ENCODE data around the gene SLC35F4.

Gene SLC35F4

DNA sequence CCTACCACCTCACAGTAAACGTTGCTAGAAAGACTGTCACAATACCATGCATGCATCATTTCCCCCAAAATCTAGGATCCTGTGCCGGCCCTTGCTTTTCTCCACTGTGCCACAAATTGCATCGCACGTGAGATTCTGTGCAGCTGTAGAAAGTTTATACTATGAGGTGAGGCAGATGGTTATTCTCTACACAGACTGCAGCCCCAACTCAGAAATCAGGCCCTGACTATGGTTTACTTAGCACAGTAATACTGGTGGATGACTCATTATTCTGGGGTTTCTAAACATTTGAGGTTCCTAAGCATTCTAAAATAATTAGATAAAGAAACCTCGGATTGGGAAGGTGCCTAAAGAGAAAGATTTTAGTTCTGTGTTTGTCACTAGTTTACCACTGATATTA is 208.4 kb downstream of the SLC35F4 start:
- no peak overlapping the region for H3K4me3 ChIP-seq
- no peak overlapping the region for H3K27ac ChIP-seq

DNA sequence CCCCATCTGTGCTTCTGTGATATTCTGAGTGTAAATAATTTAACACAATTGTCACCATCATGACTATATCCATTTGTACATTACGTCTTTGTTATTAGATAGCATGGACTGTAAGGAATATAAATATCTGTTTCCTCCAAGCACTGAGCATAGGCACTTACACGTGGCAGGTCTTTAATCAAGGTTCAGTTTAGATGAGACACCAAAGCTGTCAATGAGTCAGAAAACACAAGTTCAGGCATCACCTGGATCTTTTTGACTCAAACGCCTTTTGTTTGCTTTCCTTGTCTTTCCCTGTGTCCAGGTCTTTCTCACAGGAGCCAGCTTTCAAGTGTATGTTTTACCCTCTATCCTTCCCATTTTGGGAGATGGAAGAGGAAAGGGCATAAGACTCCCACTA is 209.0 kb downstream of the SLC35F4 start:
- Histone ChIP-seq H3K4me3 (no peak overlapping the region), H3K27ac (no peak overlapping the region)

DNA sequence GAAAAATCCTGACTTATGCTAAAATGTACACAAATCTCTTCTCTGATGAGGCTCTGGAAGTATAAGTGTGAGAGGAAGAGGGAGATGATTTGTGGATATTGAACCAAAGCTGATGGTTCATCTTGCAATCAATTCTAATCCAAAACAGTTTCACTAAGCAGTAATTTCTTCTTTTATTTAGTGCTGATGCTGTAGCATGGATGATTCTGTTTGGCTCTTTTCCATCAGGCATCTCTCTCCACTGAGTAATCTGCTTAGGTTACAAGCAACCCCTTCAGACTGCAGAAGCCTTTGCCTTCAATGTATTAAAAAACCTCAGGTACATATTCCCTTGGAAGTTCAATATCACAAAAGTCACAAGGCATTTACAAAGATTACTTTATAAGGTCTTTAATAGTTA is 213.1 kb downstream of the SLC35F4 start:
- no peak overlapping the region for H3K27ac ChIP-seq
- no peak overlapping the region for H3K4me3 ChIP-seq

DNA sequence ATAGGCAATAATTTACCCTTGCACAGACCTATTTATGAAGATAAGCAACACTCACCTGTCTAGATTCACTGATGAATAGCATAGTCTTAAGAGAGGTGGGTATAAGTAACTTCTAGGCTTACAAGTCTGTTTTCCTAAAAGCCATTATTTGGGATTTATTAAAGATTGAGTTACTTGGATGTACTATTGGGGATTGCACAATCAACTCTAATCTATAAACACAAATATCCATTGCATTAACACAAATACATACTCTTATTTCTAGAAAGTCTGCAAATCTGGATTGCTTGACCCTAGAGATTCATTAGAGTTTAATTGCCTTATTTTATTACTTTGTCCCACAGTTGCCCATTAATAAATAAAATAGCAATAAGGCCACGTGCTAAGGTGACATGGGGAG is 224.1 kb downstream of the SLC35F4 start:
- H3K27ac ChIP-seq: no peak overlapping the region
- no peak overlapping the region for H3K4me3 ChIP-seq

- Histone ChIP-seq H3K4me3 (no peak overlapping the region), H3K27ac (no peak overlapping the region)
Observed at GRCh38 chr14:57640036-57640435, 225.9 kb downstream of the SLC35F4 start.

GRCh38 chr14:57637901-57638300 is 228.0 kb downstream of the SLC35F4 start:
- no peak overlapping the region for H3K4me3 ChIP-seq
- no peak overlapping the region for H3K27ac ChIP-seq

GRCh38 chr14:57634335-57634734 is 231.6 kb downstream of the SLC35F4 start:
- no peak overlapping the region for H3K4me3 ChIP-seq
- H3K27ac ChIP-seq: no peak overlapping the region

- H3K4me3 ChIP-seq: no peak overlapping the region
- no peak overlapping the region for H3K27ac ChIP-seq
Observed at GRCh38 chr14:57632649-57633048, 233.2 kb downstream of the SLC35F4 start.

GRCh38 chr14:57617510-57617909 is 248.4 kb downstream of the SLC35F4 start:
- H3K4me3 ChIP-seq: no peak overlapping the region
- no peak overlapping the region for H3K27ac ChIP-seq

DNA sequence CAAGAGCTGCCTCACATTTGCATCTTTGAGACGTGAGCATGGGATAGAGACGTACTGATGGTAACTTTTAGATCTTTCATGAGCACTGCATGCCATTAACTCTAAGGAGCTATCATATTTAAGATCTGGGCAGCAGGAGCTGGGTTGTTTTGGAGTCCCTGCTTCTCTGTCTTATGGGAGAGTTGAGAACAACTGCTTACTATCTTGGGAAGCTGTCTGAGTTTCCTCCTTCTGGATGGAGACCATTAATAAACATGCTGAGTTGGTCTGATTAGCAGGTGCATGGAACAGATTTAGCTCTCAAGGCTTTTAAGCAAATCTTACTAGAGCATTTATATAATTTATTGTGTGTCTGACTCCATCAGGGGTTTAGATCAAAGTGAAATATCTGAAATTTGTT is 252.9 kb downstream of the SLC35F4 start:
- Histone ChIP-seq H3K27ac (no peak overlapping the region), H3K4me3 (no peak overlapping the region)

- no peak overlapping the region for H3K4me3 ChIP-seq
- H3K27ac ChIP-seq: no peak overlapping the region
Observed at GRCh38 chr14:57611555-57612075, 254.3 kb downstream of the SLC35F4 start.

DNA sequence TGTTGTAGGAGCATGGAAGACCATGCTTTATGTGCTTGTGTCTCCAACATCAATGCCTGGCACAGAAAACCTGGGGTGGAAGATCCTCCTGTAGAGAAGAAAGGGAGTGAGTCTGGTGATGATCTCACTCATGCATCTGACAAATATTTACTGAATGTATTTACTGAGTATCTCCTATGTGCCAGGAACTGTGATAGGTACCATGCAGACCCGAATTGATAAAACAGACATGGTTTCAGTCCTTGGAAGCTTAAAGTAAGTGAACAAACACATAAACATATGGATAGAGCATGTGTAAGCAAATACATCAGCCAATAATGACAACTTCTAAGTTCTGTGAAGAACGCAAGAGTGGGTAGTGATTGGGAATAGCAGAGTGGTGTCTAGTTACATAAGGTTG is 255.3 kb downstream of the SLC35F4 start:
- no peak overlapping the region for H3K27ac ChIP-seq

DNA sequence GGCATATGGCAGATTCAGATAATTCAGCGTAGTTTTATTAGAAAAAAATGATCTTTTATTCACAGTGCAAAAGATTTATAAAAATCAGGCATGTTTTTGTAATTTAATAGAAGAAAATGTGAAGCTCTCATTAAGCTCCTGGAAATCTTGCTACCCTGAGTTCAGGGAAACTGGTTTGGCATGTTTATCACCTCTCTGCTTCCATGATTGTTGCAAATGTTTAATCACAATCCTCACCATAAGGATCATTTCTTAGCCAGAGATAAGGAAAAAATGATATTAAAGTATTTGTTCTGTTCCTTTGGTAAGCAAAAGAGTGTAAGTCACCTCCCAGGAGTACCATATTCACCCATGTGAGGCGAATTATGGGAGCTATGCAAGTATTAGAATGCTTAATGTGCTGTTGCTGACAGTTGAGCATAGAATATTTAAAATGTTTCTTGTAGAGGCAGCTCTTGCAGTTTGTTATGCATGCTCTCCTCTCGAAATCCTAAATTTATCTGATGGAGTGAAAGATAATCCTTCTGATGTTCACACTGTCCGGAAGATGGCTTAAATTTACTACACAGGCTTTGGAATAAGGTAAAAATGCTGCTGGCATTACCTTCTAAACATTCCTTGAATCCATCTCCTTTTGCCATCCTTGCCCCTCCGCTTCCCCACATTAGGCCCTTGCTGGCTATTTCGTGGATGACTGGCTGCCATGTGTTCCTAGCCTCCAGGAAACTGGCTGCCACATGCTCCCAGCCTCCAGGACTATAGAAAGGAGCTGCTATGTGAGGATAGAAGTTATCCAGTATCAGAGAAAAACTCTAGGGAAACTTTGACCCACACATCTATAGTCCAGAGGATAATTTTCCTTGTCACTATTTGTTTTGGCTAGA is 256.5 kb downstream of the SLC35F4 start:
- H3K4me3 ChIP-seq: no peak overlapping the region
- no peak overlapping the region for H3K27ac ChIP-seq

More for the DNA sequence above, 255.3 kb downstream of the SLC35F4 start:
- H3K4me3 ChIP-seq: no peak overlapping the region

DNA sequence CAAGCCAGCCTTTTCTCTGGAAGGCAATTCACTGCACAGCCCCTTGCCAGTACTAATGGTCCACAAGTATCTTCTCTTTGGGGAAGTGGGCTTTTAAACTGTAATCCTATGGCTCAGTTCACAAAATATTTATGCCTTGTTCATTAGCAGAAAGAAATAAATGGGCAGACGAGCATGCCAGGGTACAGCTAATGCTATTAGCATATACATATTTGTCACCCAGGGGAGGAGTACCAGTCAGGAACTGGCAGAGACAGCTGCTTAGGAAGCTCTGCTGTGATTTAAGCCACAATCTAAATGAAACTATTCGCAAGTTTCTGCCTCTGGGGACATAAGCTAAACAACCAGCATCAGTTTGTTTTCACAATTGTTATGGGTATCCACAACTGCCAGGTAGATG is 258.8 kb downstream of the SLC35F4 start:
- Histone ChIP-seq H3K27ac (no peak overlapping the region), H3K4me3 (no peak overlapping the region)

- Histone ChIP-seq H3K4me3 (no peak overlapping the region), H3K27ac (no peak overlapping the region)
Observed at GRCh38 chr14:57583396-57583795, 282.5 kb downstream of the SLC35F4 start.

GRCh38 chr14:57582746-57583145 is 283.1 kb downstream of the SLC35F4 start:
- Histone ChIP-seq H3K27ac (no peak overlapping the region), H3K4me3 (no peak overlapping the region)

DNA sequence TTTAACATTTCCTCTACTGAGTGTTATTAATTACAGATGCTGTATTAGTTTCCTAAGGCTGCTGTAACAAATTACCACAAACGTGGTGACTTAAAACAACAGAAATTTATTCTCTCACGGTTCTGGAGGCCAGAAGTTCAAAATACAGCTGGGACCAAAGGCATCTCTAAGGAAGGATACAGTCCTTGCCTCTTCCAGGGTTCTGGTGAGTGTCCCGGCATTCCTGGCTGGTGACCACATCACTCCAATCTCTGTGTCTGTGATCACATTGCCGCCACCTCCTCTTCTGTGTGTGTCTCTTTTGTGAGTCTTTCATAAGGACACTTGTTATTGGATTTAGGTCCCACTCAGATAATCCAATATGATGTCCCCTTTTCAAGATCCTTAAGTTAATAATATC is 287.1 kb downstream of the SLC35F4 start:
- no peak overlapping the region for H3K27ac ChIP-seq
- no peak overlapping the region for H3K4me3 ChIP-seq

DNA sequence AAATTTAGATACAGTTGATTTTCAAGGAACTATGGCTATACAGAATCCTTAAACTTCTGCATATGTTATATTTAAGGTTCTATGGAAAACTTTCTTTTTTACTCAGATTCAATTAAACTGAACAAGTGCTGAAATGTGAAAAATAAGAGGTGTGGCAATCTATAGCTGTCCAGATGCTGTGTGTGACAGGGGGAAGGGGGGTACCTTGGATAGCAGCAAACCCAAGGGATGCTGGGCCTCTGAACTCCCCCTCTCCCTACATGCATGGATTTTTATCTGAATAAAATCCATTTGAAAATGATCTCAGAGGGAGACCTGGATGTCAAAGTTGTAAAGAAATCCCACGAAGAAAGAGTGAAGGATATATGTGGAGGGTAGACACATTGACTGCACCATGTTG is 289.4 kb downstream of the SLC35F4 start:
- H3K27ac ChIP-seq: no peak overlapping the region
- no peak overlapping the region for H3K4me3 ChIP-seq

- H3K27ac ChIP-seq: no peak overlapping the region
- H3K4me3 ChIP-seq: no peak overlapping the region
Observed at GRCh38 chr14:57575482-57575881, 290.4 kb downstream of the SLC35F4 start.

GRCh38 chr14:57574617-57575288 is 291.1 kb downstream of the SLC35F4 start:
- Histone ChIP-seq H3K4me3 (no peak overlapping the region), H3K27ac (no peak overlapping the region)

DNA sequence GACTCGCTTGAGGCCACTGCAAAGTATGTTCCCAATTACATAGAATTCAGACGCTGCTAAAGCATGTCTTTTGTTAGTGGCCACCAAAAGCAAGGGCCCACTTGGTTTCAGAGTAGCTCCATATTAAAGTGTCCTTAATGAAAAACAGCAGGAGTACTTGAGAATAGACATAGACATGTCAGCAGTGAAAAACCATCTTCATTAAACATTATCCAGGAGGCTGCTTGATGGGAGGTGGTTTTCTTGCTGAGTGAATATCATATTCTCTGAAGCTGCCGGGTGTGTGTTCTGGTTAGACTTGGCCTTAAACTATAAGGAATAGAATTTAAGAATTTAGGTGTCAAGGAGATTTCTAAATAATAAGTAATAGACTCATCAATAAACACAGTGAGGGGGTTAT is 292.7 kb downstream of the SLC35F4 start:
- Histone ChIP-seq H3K27ac (no peak overlapping the region), H3K4me3 (no peak overlapping the region)

Data from skin epidermis (tissue), 12 donors.